Thyroid gland (tissue), 4 donors: ENCODE data around the gene DNM3. TPM values are rescaled to one million over a fixed set of nuclear protein-coding genes. Genes with fewer than 3 reads are reported as not detected.

ENCODE experiments used
- DNase-seq, 2 donors: peaks; one replicate each; pipeline ENCODE4 v3.0.0-alpha.2; 2019
- H3K27ac ChIP-seq, 3 donors: fragments of 200-600 bp; sonication (generic); 1 replicate in 2 of 3; 2 replicates in 1 of 3; pipeline ENCODE4 v1.5.1; 2016 to 2019; ENCODE audit warnings: mild to moderate bottlenecking in 1 of 3, moderate library complexity in 1 of 3
- H3K27me3 ChIP-seq: fragments of 200-600 bp; sonication (generic); one replicate; pipeline ENCODE4 v1.5.1; 2019
- H3K36me3 ChIP-seq, 2 donors: fragments of 200-600 bp; sonication (generic); one replicate each; pipeline ENCODE4 v1.5.1; 2016 to 2019
- H3K4me1 ChIP-seq, 2 donors: fragments of 200-600 bp; sonication (generic); one replicate each; pipeline ENCODE4 v1.5.1; 2017 to 2019
- H3K4me3 ChIP-seq, 3 donors: fragments of 200-600 bp; sonication (generic); replicated peaks in 1 of 3; 1 replicate in 2 of 3; 2 replicates in 1 of 3; pipeline ENCODE4 v1.5.1; 2016; ENCODE audit warnings: mild to moderate bottlenecking in 1 of 3
- H3K9me3 ChIP-seq: fragments of 200-600 bp; sonication (generic); one replicate; pipeline ENCODE4 v1.5.1; 2017
- CTCF ChIP-seq, 6 experiments: fragments of 200-600 bp in 3 of 6; fragments of 450-650 bp in 3 of 6; sonication (generic) in 3 of 6; IDR thresholded peaks; one replicate each; pipeline ENCODE4 v1.5.1; 2016 to 2019; ENCODE audit warnings: antibody characterized with exemption in 6 of 6, mild to moderate bottlenecking in 2 of 6, inconsistent platforms in 1 of 6, moderate library complexity in 1 of 6
- POLR2A ChIP-seq, 2 donors: fragments of 450-650 bp; IDR thresholded peaks; one replicate each; pipeline ENCODE4 v1.6.1; 2017; ENCODE audit warnings: antibody characterized with exemption in 2 of 2, mild to moderate bottlenecking in 2 of 2, moderate library complexity in 1 of 2
- WGBS, 2 donors: methylation state at CpG; one replicate each; pipeline ENCODE4 v1.1.5; 2017; 5-methylcytosine and 5-hydroxymethylcytosine counted together
- intact Hi-C: fragments of 100-400 bp; cut with DNase I; formaldehyde crosslinking; loops from one replicate; pipeline ENCODE4 v1.15.1; 2023
- total RNA-seq, 4 donors: library from RNA; depleted of rRNA; stranded (reverse); fragments of >200 nt; gene quantifications; one replicate each; pipeline ENCODE4 v1.2.3, GENCODE V29; 2016

DNM3 gene
- total RNA-seq, 4 donors from 2014 or later = 9.0 to 13.6 (median 10.8) TPM

GRCh38 chr1:171953835-171954234, 112.5 kb downstream of the DNM3 start:
- no peak overlapping the region for H3K4me3 ChIP-seq
- H3K27ac ChIP-seq = no peak overlapping the region
- no peaks in the 10 kb centered on the region for H3K9me3 ChIP-seq
- no peaks in the 10 kb centered on the region for H3K36me3 ChIP-seq
- no peak for TF ChIP-seq POLR2A (IDR thresholded peaks at IDR 0.05)
- TF ChIP-seq CTCF (IDR thresholded peaks at IDR 0.05) = no peak
- H3K27me3 ChIP-seq = no peaks in the 10 kb centered on the region
- H3K4me1 ChIP-seq = peaks cover 0 to 3% of the 10 kb centered on the region in 2 donors
- DNase-seq = no peak
- 67 to 70% methylated on average over 1 of the region's 1 CpG for WGBS, 2 donors
- intact Hi-C loops = no loop called here

- Histone ChIP-seq H3K4me1 (peaks cover 0 to 3% of the 10 kb centered on the region in 2 donors), H3K27me3 (no peaks in the 10 kb centered on the region), H3K27ac (no peak overlapping the region), H3K36me3 (no peaks in the 10 kb centered on the region), H3K9me3 (no peaks in the 10 kb centered on the region), H3K4me3 (no peak overlapping the region)
- TF ChIP-seq POLR2A (IDR thresholded peaks at IDR 0.05) (no peak), CTCF (IDR thresholded peaks at IDR 0.05) (no peak)
- no peak for DNase-seq
- 52 to 60% methylated on average over 4 of the region's 4 CpGs for WGBS, 2 donors
- intact Hi-C loops = no loop called here
Measured at GRCh38 chr1:171954361-171954760, 113.1 kb downstream of the DNM3 start.

GRCh38 chr1:171961861-171962260, 120.6 kb downstream of the DNM3 start:
- Histone ChIP-seq H3K9me3 (no peaks in the 10 kb centered on the region), H3K36me3 (no peaks in the 10 kb centered on the region), H3K27ac (no peak overlapping the region), H3K27me3 (no peaks in the 10 kb centered on the region), H3K4me3 (no peak overlapping the region), H3K4me1 (peaks cover 0 to 9% of the 10 kb centered on the region in 2 donors)
- intact Hi-C loops = no loop called here
- no peak for DNase-seq
- WGBS, 2 donors = 98 to 100% methylated on average over 1 of the region's 1 CpG
- no peak for TF ChIP-seq POLR2A (IDR thresholded peaks at IDR 0.05)
- no peak for TF ChIP-seq CTCF (IDR thresholded peaks at IDR 0.05)

GRCh38 chr1:171963762-171964161, 122.5 kb downstream of the DNM3 start:
- TF ChIP-seq CTCF (IDR thresholded peaks at IDR 0.05) (no peak), POLR2A (IDR thresholded peaks at IDR 0.05) (no peak)
- Histone ChIP-seq H3K4me3 (no peak overlapping the region), H3K27me3 (no peaks in the 10 kb centered on the region), H3K4me1 (peaks cover 0 to 11% of the 10 kb centered on the region in 2 donors), H3K9me3 (no peaks in the 10 kb centered on the region), H3K36me3 (no peaks in the 10 kb centered on the region), H3K27ac (no peak overlapping the region)
- WGBS, 2 donors = 89 to 97% methylated on average over 1 of the region's 1 CpG
- no peak for DNase-seq
- intact Hi-C loops = no loop called here

- TF ChIP-seq POLR2A (IDR thresholded peaks at IDR 0.05) (no peak), CTCF (IDR thresholded peaks at IDR 0.05) (no peak)
- 90 to 91% methylated on average over 2 of the region's 2 CpGs for WGBS, 2 donors
- Histone ChIP-seq H3K27me3 (no peaks in the 10 kb centered on the region), H3K4me3 (no peak overlapping the region), H3K4me1 (peaks cover 0 to 11% of the 10 kb centered on the region in 2 donors), H3K9me3 (no peaks in the 10 kb centered on the region), H3K27ac (no peak overlapping the region), H3K36me3 (no peaks in the 10 kb centered on the region)
- no peak for DNase-seq
- intact Hi-C loops = no loop called here
Measured at GRCh38 chr1:171965777-171966176, 124.5 kb downstream of the DNM3 start.
